Type B pancreatic cell (in vitro differentiated cells): ENCODE results near the gene ITPK1. TPM values are rescaled to one million over a fixed set of nuclear protein-coding genes. Genes with fewer than 3 reads are reported as not detected.

Experiments
- DNase-seq: peaks from one replicate; pipeline ENCODE4 v3.0.0; 2021; ENCODE audit warnings: mixed read lengths; ENCODE audit not compliant: unreplicated experiment; ENCODE audit errors: extremely low spot score
- H3K27ac Mint-ChIP-seq: 2 replicates; pipeline ENCODE4 v1.8.0; 2021; ENCODE audit warnings: mild to moderate bottlenecking, mixed read lengths
- H3K27me3 Mint-ChIP-seq: 2 replicates; pipeline ENCODE4 v1.8.0; 2021; ENCODE audit warnings: mixed read lengths
- H3K36me3 Mint-ChIP-seq: 2 replicates; pipeline ENCODE4 v1.8.0; 2021; ENCODE audit warnings: mixed read lengths
- H3K4me1 Mint-ChIP-seq: one replicate; pipeline ENCODE4 v1.8.0; 2021; ENCODE audit warnings: mixed read lengths; ENCODE audit not compliant: unreplicated experiment
- H3K4me3 Mint-ChIP-seq: 2 replicates; pipeline ENCODE4 v1.8.0; 2021; ENCODE audit warnings: mild to moderate bottlenecking, mixed read lengths
- H3K9me3 Mint-ChIP-seq: 2 replicates; pipeline ENCODE4 v1.8.0; 2021; ENCODE audit warnings: mixed read lengths
- CTCF ChIP-seq: fragments of 200-600 bp; sonication (generic); conservative IDR thresholded peaks from 2 replicates; pipeline ENCODE4 v1.5.0; 2021; ENCODE audit warnings: antibody characterized with exemption, mild to moderate bottlenecking
- total RNA-seq: library from RNA; stranded (reverse); gene quantifications from 2 replicates; pipeline ENCODE4 v1.2.1, GENCODE V29; 2021; ENCODE audit warnings: low replicate concordance

The ITPK1 gene
- total RNA-seq, 1 donor from 2014 or later, result 40.2 TPM

GRCh38 chr14:93035917-93036651, 79.6 kb downstream of the ITPK1 start:
- Mint-ChIP-seq H3K9me3 (no peaks in the 10 kb centered on the region), H3K27me3 (no peaks in the 10 kb centered on the region), H3K36me3 (no peaks in the 10 kb centered on the region), H3K4me1 (peaks cover 45% of the 10 kb centered on the region), H3K27ac (no peak overlapping the region), H3K4me3 (no peak overlapping the region)
- no peak for DNase-seq
- no peak for TF ChIP-seq CTCF

- H3K9me3 Mint-ChIP-seq, result no peaks in the 10 kb centered on the region
- H3K27me3 Mint-ChIP-seq, result no peaks in the 10 kb centered on the region
- TF ChIP-seq CTCF, result no peak
- peaks cover 39% of the 10 kb centered on the region for H3K4me1 Mint-ChIP-seq
- no peak overlapping the region for H3K4me3 Mint-ChIP-seq
- no peak overlapping the region for H3K27ac Mint-ChIP-seq
- no peak for DNase-seq
- H3K36me3 Mint-ChIP-seq, result no peaks in the 10 kb centered on the region
Observed at GRCh38 chr14:93035585-93035916, 80.2 kb downstream of the ITPK1 start.

GRCh38 chr14:93034671-93034994, 81.1 kb downstream of the ITPK1 start:
- no peak for DNase-seq
- no peak for TF ChIP-seq CTCF
- no peak overlapping the region for H3K4me3 Mint-ChIP-seq
- no peaks in the 10 kb centered on the region for H3K9me3 Mint-ChIP-seq
- no peaks in the 10 kb centered on the region for H3K27me3 Mint-ChIP-seq
- peaks cover 42% of the 10 kb centered on the region for H3K4me1 Mint-ChIP-seq
- H3K36me3 Mint-ChIP-seq, result no peaks in the 10 kb centered on the region
- peak overlapping the region; percentile 65 for H3K27ac Mint-ChIP-seq

GRCh38 chr14:93033983-93034670, 81.6 kb downstream of the ITPK1 start:
- Mint-ChIP-seq H3K36me3 (no peaks in the 10 kb centered on the region), H3K27me3 (no peaks in the 10 kb centered on the region), H3K4me1 (peaks cover 38% of the 10 kb centered on the region), H3K9me3 (no peaks in the 10 kb centered on the region), H3K4me3 (no peak overlapping the region), H3K27ac (no peak overlapping the region)
- no peak for DNase-seq
- TF ChIP-seq CTCF, result peak; percentile 55

GRCh38 chr14:93033084-93033982, 82.4 kb downstream of the ITPK1 start:
- no peaks in the 10 kb centered on the region for H3K9me3 Mint-ChIP-seq
- peak overlapping the region; percentile 23 for H3K4me3 Mint-ChIP-seq
- no peak for DNase-seq
- H3K36me3 Mint-ChIP-seq, result no peaks in the 10 kb centered on the region
- no peaks in the 10 kb centered on the region for H3K27me3 Mint-ChIP-seq
- no peak for TF ChIP-seq CTCF
- H3K27ac Mint-ChIP-seq, result peak overlapping the region; percentile 74
- H3K4me1 Mint-ChIP-seq, result peaks cover 38% of the 10 kb centered on the region
